Mesenchymal stem cell (in vitro differentiated cells and primary cell): Measurements from ENCODE around the gene ATN1.
"Not testable (repeated sequence)": the region's sequence is repeated elsewhere in the genome, so short reads cannot be mapped to it uniquely, and the experiment has no call there.

Source experiments
- DNase-seq: peaks from one replicate; pipeline ENCODE4 v3.0.0-alpha.2; 2013
- H2AFZ ChIP-seq: one replicate; pipeline ENCODE4 v1.6.1; 2013; ENCODE audit warnings: low read depth, mild to moderate bottlenecking, control low read depth, inconsistent platforms, low read length, moderate library complexity
- H2AK5ac ChIP-seq: 2 replicates; pipeline ENCODE4 v1.6.1; 2013; ENCODE audit warnings: low read length, moderate library complexity, mild to moderate bottlenecking, inconsistent platforms; ENCODE audit not compliant: severe bottlenecking
- H2BK120ac ChIP-seq: one replicate; pipeline ENCODE4 v1.6.1; 2013; ENCODE audit warnings: low read depth, mild to moderate bottlenecking, inconsistent platforms, low read length, moderate library complexity
- H2BK12ac ChIP-seq, 2 experiments: one replicate each; pipeline ENCODE4 v1.6.1; 2013; ENCODE audit warnings: inconsistent platforms in 2 of 2, low read length in 2 of 2, mild to moderate bottlenecking in 2 of 2, moderate library complexity in 2 of 2, control low read depth in 1 of 2
- H2BK15ac ChIP-seq: one replicate; pipeline ENCODE4 v1.6.1; 2013; ENCODE audit warnings: mild to moderate bottlenecking, low read depth, inconsistent platforms; ENCODE audit not compliant: poor library complexity, severe bottlenecking
- H2BK5ac ChIP-seq: 2 replicates; pipeline ENCODE4 v1.6.1; 2013; ENCODE audit warnings: low read depth, mild to moderate bottlenecking, low read length, control low read depth, inconsistent platforms; ENCODE audit not compliant: poor library complexity, severe bottlenecking
- H3K14ac ChIP-seq, 2 experiments: one replicate each; pipeline ENCODE4 v1.6.1; 2013; ENCODE audit warnings: inconsistent platforms in 2 of 2, low read length in 2 of 2, control low read depth in 1 of 2, mild to moderate bottlenecking in 1 of 2, moderate library complexity in 1 of 2
- H3K18ac ChIP-seq, 2 experiments: one replicate each; pipeline ENCODE4 v1.6.1; 2013; ENCODE audit warnings: inconsistent platforms in 2 of 2, low read length in 2 of 2, control low read depth in 1 of 2, low read depth in 1 of 2, mild to moderate bottlenecking in 1 of 2
- H3K23ac ChIP-seq, 2 experiments: one replicate each; pipeline ENCODE4 v1.6.1; 2013; ENCODE audit warnings: inconsistent platforms in 2 of 2, low read length in 2 of 2, mild to moderate bottlenecking in 2 of 2, moderate library complexity in 2 of 2, control low read depth in 1 of 2
- H3K27ac ChIP-seq: 2 replicates; pipeline ENCODE4 v1.5.1; 2013; ENCODE audit warnings: mild to moderate bottlenecking, moderate library complexity, low read length, control low read depth, inconsistent platforms; ENCODE audit not compliant: poor library complexity, severe bottlenecking
- H3K27me3 ChIP-seq, 2 experiments: 2 replicates each; pipeline versions ENCODE4 v1.6.1 to v1.7.0; 2013; ENCODE audit warnings: low read length in 2 of 2, mild to moderate bottlenecking in 2 of 2, moderate library complexity in 2 of 2, control low read depth in 1 of 2, inconsistent platforms in 1 of 2; ENCODE audit not compliant: control insufficient read depth in 1 of 2, insufficient read depth in 1 of 2
- H3K36me3 ChIP-seq, 2 experiments: 2 replicates each; pipeline versions ENCODE4 v1.6.1 to v1.7.0; 2013; ENCODE audit warnings: low read length in 2 of 2, control low read depth in 1 of 2, inconsistent platforms in 1 of 2, low read depth in 1 of 2, mild to moderate bottlenecking in 1 of 2; ENCODE audit not compliant: insufficient read depth in 2 of 2, control insufficient read depth in 1 of 2
- H3K4ac ChIP-seq, 2 experiments: one replicate each; pipeline ENCODE4 v1.6.1; 2013; ENCODE audit warnings: inconsistent platforms in 2 of 2, low read length in 2 of 2, mild to moderate bottlenecking in 2 of 2, moderate library complexity in 2 of 2, control low read depth in 1 of 2, low read depth in 1 of 2
- H3K4me1 ChIP-seq: 2 replicates; pipeline ENCODE4 v1.6.1; 2013; ENCODE audit warnings: low read depth, low read length, control low read depth; ENCODE audit not compliant: control insufficient read depth, insufficient read depth
- H3K4me2 ChIP-seq: 2 replicates; pipeline ENCODE4 v1.6.1; 2013; ENCODE audit warnings: low read length, mild to moderate bottlenecking, inconsistent platforms; ENCODE audit not compliant: poor library complexity, severe bottlenecking
- H3K4me3 ChIP-seq, 2 experiments: 2 replicates each; pipeline versions ENCODE4 v1.5.1 to v1.7.0; 2013; ENCODE audit warnings: low read length in 2 of 2, mild to moderate bottlenecking in 2 of 2, control low read depth in 1 of 2, low read depth in 1 of 2; ENCODE audit not compliant: insufficient read depth in 1 of 2
- H3K79me1 ChIP-seq: replicated peaks from 2 replicates; pipeline ENCODE4 v1.6.1; 2013; ENCODE audit warnings: mild to moderate bottlenecking, control low read depth, low read length, inconsistent platforms; ENCODE audit not compliant: poor library complexity, severe bottlenecking
- H3K9ac ChIP-seq: 2 replicates; pipeline ENCODE4 v1.7.0; 2013; ENCODE audit warnings: mild to moderate bottlenecking, low read length, moderate library complexity
- H3K9me3 ChIP-seq: 2 replicates; pipeline ENCODE4 v1.7.0; 2013; ENCODE audit warnings: mild to moderate bottlenecking, low read length; ENCODE audit not compliant: control insufficient read depth
- H4K8ac ChIP-seq: one replicate; pipeline ENCODE4 v1.6.1; 2013; ENCODE audit warnings: inconsistent platforms, mild to moderate bottlenecking, low read length, moderate library complexity
- H4K91ac ChIP-seq: one replicate; pipeline ENCODE4 v1.6.1; 2013; ENCODE audit warnings: mild to moderate bottlenecking, low read length, inconsistent platforms
- WGBS: methylation state at CpG from one replicate; pipeline ENCODE4 v1.1.7; 2013; ENCODE audit warnings: mixed read lengths; 5-methylcytosine and 5-hydroxymethylcytosine counted together

ATN1 gene

GRCh38 chr12:6883683-6884082 lies 44.1 kb upstream of the ATN1 start:
- H3K4ac ChIP-seq, result no peak overlapping the region
- H2BK12ac ChIP-seq, result no peak overlapping the region
- H3K23ac ChIP-seq, result no peak overlapping the region
- no peak overlapping the region for H4K91ac ChIP-seq
- H3K79me1 ChIP-seq, result peaks cover 16% of the 10 kb centered on the region
- no peaks in the 10 kb centered on the region for H3K27me3 ChIP-seq
- no peak overlapping the region for H3K18ac ChIP-seq
- H3K36me3 ChIP-seq, result peaks cover 15 to 25% of the 10 kb centered on the region in 2 experiments
- no peak overlapping the region for H2AFZ ChIP-seq
- no peak overlapping the region for H2BK15ac ChIP-seq
- no peak overlapping the region for H2AK5ac ChIP-seq
- H3K4me3 ChIP-seq, result no peak overlapping the region
- H3K4me1 ChIP-seq, result peaks cover 19% of the 10 kb centered on the region
- H2BK5ac ChIP-seq, result no peak overlapping the region
- H4K8ac ChIP-seq, result no peak overlapping the region
- no peak overlapping the region for H3K14ac ChIP-seq
- no peak overlapping the region for H3K4me2 ChIP-seq
- no peak overlapping the region for H2BK120ac ChIP-seq
- H3K9ac ChIP-seq, result no peak overlapping the region
- H3K9me3 ChIP-seq, result no peaks in the 10 kb centered on the region
- 97% methylated on average over 11 of the region's 11 CpGs for WGBS
- H3K27ac ChIP-seq, result no peak overlapping the region
- DNase-seq, result no peak

GRCh38 chr12:6884539-6884938 lies 43.2 kb upstream of the ATN1 start:
- no peak overlapping the region for H3K9ac ChIP-seq
- no peak overlapping the region for H2BK120ac ChIP-seq
- no peak for DNase-seq
- H3K14ac ChIP-seq, result no peak overlapping the region
- H4K91ac ChIP-seq, result no peak overlapping the region
- peaks cover 15 to 25% of the 10 kb centered on the region in 2 experiments for H3K36me3 ChIP-seq
- H3K27me3 ChIP-seq, result no peaks in the 10 kb centered on the region
- no peak overlapping the region for H3K4me2 ChIP-seq
- no peak overlapping the region for H2BK12ac ChIP-seq
- H3K4me3 ChIP-seq, result no peak overlapping the region
- H2AK5ac ChIP-seq, result peak overlapping the region; percentile 13
- H3K9me3 ChIP-seq, result no peaks in the 10 kb centered on the region
- no peak overlapping the region for H4K8ac ChIP-seq
- H2BK5ac ChIP-seq, result no peak overlapping the region
- H3K4ac ChIP-seq, result no peak overlapping the region
- 90% methylated on average over 22 of the region's 22 CpGs for WGBS
- peaks cover 14% of the 10 kb centered on the region for H3K79me1 ChIP-seq
- no peak overlapping the region for H3K18ac ChIP-seq
- peaks cover 19% of the 10 kb centered on the region for H3K4me1 ChIP-seq
- H3K27ac ChIP-seq, result no peak overlapping the region
- H2BK15ac ChIP-seq, result no peak overlapping the region
- H3K23ac ChIP-seq, result no peak overlapping the region
- no peak overlapping the region for H2AFZ ChIP-seq

GRCh38 chr12:6886206-6886999 lies 41.4 kb upstream of the ATN1 start:
- H4K8ac ChIP-seq, H2BK12ac ChIP-seq, H4K91ac ChIP-seq, H3K18ac ChIP-seq, H2BK120ac ChIP-seq, H3K9me3 ChIP-seq, H3K4me2 ChIP-seq, H3K27me3 ChIP-seq, H3K4ac ChIP-seq, H3K23ac ChIP-seq, H2AFZ ChIP-seq, H2BK15ac ChIP-seq, DNase-seq, H3K79me1 ChIP-seq, H3K4me3 ChIP-seq, H3K9ac ChIP-seq, H3K14ac ChIP-seq: not testable (repeated sequence)
- peaks cover 15 to 25% of the 10 kb centered on the region in 2 experiments for H3K36me3 ChIP-seq
- 64% methylated on average over 4 of the region's 15 CpGs for WGBS
- H3K27ac ChIP-seq, result peak overlapping the region; percentile 79
- H3K4me1 ChIP-seq, result peaks cover 11% of the 10 kb centered on the region
- H2BK5ac ChIP-seq, result peak overlapping the region; percentile 90
- peak overlapping the region; percentile 82 for H2AK5ac ChIP-seq

GRCh38 chr12:6887460-6887859 lies 40.3 kb upstream of the ATN1 start:
- H3K4ac ChIP-seq, result no peak overlapping the region
- no peak overlapping the region for H2BK120ac ChIP-seq
- no peak overlapping the region for H2BK12ac ChIP-seq
- no peak for DNase-seq
- H2AFZ ChIP-seq, result no peak overlapping the region
- no peak overlapping the region for H3K14ac ChIP-seq
- no peak overlapping the region for H4K8ac ChIP-seq
- peak overlapping the region; percentile 21 for H3K27ac ChIP-seq
- no peaks in the 10 kb centered on the region for H3K9me3 ChIP-seq
- H3K4me1 ChIP-seq, result peaks cover 12% of the 10 kb centered on the region
- no peak overlapping the region for H3K18ac ChIP-seq
- peak overlapping the region; percentile 63 for H2AK5ac ChIP-seq
- H3K4me2 ChIP-seq, result no peak overlapping the region
- peaks cover 6% of the 10 kb centered on the region for H3K79me1 ChIP-seq
- 98% methylated on average over 7 of the region's 8 CpGs for WGBS
- no peak overlapping the region for H3K4me3 ChIP-seq
- H2BK15ac ChIP-seq, result no peak overlapping the region
- no peak overlapping the region for H2BK5ac ChIP-seq
- no peak overlapping the region for H4K91ac ChIP-seq
- H3K23ac ChIP-seq, result no peak overlapping the region
- H3K36me3 ChIP-seq, result peaks cover 15 to 25% of the 10 kb centered on the region in 2 experiments
- no peaks in the 10 kb centered on the region for H3K27me3 ChIP-seq
- no peak overlapping the region for H3K9ac ChIP-seq
